GM19043 (cell line): ENCODE measurements around the gene ARHGAP32.

Source experiments
- ATAC-seq: cut with Tn5 transposase; IDR thresholded peaks from one replicate; pipeline ENCODE4 v1.9.1; 2021; ENCODE audit warnings: low read depth; ENCODE audit not compliant: unreplicated experiment

Gene ARHGAP32

DNA sequence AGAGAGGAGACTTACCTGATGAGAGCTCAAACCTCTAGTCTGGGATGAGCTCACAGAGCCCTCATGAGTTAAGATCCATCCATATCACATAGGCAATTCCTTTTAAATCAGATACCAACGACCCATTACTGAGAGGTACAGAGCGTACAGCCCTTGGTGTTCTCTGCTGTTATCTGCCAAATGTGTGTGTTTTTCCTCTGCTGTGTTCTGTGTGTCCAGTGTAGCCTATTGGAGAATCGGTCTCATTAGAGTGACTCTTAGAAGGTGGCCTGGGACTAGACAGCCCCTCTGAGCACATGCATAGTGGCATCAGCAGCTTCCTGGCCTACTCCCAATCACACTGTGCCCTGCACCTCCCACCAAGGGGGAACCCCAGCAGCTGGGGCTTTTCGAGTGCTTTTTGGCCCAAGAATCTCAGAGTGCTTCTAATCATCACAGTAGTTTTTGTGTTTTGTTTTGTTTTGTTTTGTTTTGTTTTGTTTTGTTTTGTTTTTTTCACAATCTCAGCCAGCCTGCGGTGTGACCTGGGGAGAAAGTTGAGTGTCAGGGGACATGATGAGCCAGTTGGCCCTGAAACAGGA is 274.9 kb downstream of the ARHGAP32 start:
- no peak for ATAC-seq

DNA sequence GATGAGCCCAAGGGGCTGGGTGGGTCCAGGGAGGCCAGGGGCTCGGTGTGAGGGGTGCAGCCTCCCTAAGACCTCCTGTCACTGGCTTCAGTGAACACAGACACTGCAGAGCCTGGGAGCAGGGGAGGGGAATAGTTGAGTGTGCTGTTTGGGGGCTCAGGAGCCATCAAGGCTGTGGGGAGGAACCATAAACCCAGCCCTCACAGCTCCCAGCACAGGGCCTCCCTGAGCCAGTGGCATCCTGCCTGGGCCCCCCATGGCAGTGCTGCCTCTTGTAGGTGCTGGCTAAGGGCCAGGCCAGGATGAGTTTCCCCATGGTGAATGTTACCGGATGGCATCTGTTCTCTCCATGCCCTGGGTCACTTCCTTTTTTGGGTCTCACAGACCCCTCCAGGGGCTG is 275.4 kb downstream of the ARHGAP32 start:
- ATAC-seq, result no peak

DNA sequence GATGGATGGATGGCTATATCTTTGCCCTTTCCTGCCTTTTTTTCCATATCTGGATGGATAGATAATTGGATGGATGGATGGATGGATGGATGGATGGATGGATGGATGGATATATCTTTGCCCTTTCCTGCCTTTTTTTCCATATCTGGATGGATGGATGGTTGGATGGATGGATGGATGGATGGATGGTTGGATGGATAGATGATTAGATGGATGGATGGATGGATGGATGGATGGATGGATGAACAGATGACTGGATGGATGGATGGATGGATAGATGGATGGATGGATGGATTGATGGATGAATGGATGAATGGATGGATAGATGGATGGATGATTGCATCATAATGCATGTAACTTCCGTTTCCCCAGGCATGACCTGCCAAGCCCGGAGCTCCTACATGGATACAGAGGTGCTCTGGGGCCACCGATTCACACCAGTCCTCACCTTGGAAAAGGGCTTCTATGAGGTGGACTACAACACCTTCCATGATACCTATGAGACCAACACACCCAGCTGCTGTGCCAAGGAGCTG is 276.0 kb downstream of the ARHGAP32 start:
- no peak for ATAC-seq

DNA sequence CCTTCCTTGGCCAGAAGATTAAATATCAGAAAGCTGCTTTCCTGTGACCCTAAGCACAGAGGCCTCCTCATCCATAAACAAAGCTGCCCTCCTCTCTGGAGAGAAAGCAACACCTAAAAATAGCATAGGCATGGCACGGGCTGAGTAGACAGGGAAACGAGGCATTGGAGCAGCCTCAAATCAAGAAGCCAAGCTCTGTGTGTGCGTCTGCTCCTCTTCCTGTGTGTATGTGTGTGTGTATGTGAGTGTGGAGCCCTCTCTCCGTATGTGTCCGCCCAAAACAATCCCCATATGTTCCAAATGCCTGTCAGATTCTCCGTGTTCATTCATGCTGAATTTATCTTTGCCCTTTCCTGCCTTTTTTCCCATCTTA is 277.0 kb downstream of the ARHGAP32 start:
- ATAC-seq, result no peak
